PC-9 (cell line): Measurements from ENCODE around the gene GDPGP1.

Source experiments
- EZH2 ChIP-seq: fragments of 200-600 bp; sonication (generic); IDR thresholded peaks from 2 replicates; pipeline ENCODE4 v1.8.0; 2017; ENCODE audit warnings: antibody characterized with exemption, low read depth
- TF ChIP-seq, protein P1 (sequence below): fragments of 200-600 bp; sonication (generic); conservative IDR thresholded peaks from 2 replicates; pipeline ENCODE4 v1.6.1; 2017; ENCODE audit warnings: mixed run types, antibody characterized with exemption, mild to moderate bottlenecking, moderate library complexity

DNA sequence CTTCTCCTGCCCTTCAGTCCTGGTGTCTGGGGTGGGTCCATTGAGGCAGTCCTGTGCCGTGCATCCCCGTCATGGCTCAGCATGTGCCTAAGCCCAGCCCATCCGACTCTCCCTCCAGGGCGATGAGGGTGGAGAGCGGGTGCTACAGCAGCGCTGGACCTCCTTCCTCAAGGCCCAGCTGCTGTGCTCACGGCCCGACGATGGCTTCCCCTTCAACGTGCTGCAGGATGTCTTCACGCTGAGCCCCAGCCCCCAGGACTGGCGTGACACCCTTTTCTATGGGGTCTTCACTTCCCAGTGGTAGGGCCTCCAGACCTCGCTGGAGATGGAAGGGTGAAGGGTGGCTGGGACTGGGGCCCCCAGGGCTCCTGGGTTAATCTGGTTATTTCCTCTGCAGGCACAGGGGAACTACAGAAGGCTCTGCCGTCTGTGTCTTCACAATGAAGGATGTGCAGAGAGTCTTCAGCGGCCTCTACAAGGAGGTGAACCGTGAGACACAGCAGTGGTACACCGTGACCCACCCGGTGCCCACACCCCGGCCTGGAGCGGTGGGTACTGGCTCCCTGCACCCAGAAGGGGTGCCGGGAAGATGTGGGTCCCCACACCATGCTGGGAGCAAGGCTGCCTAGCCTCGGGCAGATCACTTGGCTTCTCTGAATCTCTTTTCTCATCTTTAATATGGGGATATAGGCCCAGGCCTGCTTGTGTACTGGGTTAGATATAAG is 10.4 kb upstream of the GDPGP1 start:
- TF ChIP-seq, protein P1, sequence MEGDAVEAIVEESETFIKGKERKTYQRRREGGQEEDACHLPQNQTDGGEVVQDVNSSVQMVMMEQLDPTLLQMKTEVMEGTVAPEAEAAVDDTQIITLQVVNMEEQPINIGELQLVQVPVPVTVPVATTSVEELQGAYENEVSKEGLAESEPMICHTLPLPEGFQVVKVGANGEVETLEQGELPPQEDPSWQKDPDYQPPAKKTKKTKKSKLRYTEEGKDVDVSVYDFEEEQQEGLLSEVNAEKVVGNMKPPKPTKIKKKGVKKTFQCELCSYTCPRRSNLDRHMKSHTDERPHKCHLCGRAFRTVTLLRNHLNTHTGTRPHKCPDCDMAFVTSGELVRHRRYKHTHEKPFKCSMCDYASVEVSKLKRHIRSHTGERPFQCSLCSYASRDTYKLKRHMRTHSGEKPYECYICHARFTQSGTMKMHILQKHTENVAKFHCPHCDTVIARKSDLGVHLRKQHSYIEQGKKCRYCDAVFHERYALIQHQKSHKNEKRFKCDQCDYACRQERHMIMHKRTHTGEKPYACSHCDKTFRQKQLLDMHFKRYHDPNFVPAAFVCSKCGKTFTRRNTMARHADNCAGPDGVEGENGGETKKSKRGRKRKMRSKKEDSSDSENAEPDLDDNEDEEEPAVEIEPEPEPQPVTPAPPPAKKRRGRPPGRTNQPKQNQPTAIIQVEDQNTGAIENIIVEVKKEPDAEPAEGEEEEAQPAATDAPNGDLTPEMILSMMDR, result no peak
- no peak for TF ChIP-seq EZH2
